ENCODE results near the gene USP13.

The USP13 gene

GRCh38 chr3:179729981-179730380 lies 77.1 kb downstream of the USP13 start:
- TF ChIP-seq, protein P1, sequence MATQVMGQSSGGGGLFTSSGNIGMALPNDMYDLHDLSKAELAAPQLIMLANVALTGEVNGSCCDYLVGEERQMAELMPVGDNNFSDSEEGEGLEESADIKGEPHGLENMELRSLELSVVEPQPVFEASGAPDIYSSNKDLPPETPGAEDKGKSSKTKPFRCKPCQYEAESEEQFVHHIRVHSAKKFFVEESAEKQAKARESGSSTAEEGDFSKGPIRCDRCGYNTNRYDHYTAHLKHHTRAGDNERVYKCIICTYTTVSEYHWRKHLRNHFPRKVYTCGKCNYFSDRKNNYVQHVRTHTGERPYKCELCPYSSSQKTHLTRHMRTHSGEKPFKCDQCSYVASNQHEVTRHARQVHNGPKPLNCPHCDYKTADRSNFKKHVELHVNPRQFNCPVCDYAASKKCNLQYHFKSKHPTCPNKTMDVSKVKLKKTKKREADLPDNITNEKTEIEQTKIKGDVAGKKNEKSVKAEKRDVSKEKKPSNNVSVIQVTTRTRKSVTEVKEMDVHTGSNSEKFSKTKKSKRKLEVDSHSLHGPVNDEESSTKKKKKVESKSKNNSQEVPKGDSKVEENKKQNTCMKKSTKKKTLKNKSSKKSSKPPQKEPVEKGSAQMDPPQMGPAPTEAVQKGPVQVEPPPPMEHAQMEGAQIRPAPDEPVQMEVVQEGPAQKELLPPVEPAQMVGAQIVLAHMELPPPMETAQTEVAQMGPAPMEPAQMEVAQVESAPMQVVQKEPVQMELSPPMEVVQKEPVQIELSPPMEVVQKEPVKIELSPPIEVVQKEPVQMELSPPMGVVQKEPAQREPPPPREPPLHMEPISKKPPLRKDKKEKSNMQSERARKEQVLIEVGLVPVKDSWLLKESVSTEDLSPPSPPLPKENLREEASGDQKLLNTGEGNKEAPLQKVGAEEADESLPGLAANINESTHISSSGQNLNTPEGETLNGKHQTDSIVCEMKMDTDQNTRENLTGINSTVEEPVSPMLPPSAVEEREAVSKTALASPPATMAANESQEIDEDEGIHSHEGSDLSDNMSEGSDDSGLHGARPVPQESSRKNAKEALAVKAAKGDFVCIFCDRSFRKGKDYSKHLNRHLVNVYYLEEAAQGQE (IDR thresholded peaks at IDR 0.05; ENCODE audit: low read depth) = no peak
- TF ChIP-seq TAF1 (IDR thresholded peaks at IDR 0.05; ENCODE audit: low read depth) = no peak
- TF ChIP-seq TCF12 (IDR thresholded peaks at IDR 0.05; ENCODE audit: low read depth) = no peak
- TF ChIP-seq NFIC (IDR thresholded peaks at IDR 0.05) = no peak
- TF ChIP-seq CEBPB (IDR thresholded peaks at IDR 0.05) = no peak
- TF ChIP-seq FOXM1 (IDR thresholded peaks at IDR 0.05; ENCODE audit: borderline replicate concordance, low read depth) = no peak
- TF ChIP-seq, protein P2, sequence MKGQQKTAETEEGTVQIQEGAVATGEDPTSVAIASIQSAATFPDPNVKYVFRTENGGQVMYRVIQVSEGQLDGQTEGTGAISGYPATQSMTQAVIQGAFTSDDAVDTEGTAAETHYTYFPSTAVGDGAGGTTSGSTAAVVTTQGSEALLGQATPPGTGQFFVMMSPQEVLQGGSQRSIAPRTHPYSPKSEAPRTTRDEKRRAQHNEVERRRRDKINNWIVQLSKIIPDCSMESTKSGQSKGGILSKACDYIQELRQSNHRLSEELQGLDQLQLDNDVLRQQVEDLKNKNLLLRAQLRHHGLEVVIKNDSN (IDR thresholded peaks at IDR 0.05) = no peak
- TF ChIP-seq EP300 (IDR thresholded peaks at IDR 0.05; ENCODE audit: borderline replicate concordance) = no peak
- TF ChIP-seq CREB1 (IDR thresholded peaks at IDR 0.05; ENCODE audit: low read depth) = no peak
- TF ChIP-seq RAD21 (IDR thresholded peaks at IDR 0.05; ENCODE audit: low read depth) = no peak
- no peak for TF ChIP-seq ZBTB7A (IDR thresholded peaks at IDR 0.05; ENCODE audit: low read depth)
- TF ChIP-seq YY1 (IDR thresholded peaks at IDR 0.05; ENCODE audit: low read depth) = no peak
- no peak for TF ChIP-seq MAX (IDR thresholded peaks at IDR 0.05)
- no peak for TF ChIP-seq EGR1 (IDR thresholded peaks at IDR 0.05)
- TF ChIP-seq TEAD4 (IDR thresholded peaks at IDR 0.05) = no peak

DNA sequence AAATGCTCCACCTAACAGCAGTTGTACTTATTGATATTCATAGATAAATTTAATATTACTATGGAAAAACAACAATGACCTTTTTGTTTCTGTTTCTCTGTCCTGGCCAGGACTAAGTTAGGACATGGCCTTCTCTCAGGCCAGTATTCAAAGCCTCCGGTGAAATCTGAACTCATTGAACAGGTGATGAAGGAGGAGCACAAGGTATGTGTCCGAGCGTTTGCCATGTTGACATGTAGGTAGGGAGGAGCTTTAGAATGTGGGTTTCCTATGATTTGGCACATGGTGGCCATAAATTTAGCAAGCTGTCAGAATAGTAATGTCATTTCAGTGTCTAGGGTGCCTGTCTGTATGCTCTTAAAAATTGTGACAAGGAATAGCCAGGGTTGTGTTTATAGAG lies 77.7 kb downstream of the USP13 start:
- TF ChIP-seq RAD21 (IDR thresholded peaks at IDR 0.05; ENCODE audit: low read depth) (no peak), TCF12 (IDR thresholded peaks at IDR 0.05; ENCODE audit: low read depth) (no peak), CREB1 (IDR thresholded peaks at IDR 0.05; ENCODE audit: low read depth) (no peak), TAF1 (IDR thresholded peaks at IDR 0.05; ENCODE audit: low read depth) (no peak), EGR1 (IDR thresholded peaks at IDR 0.05) (no peak), CEBPB (IDR thresholded peaks at IDR 0.05) (no peak), ZBTB7A (IDR thresholded peaks at IDR 0.05; ENCODE audit: low read depth) (no peak)
- TF ChIP-seq, protein P2 (IDR thresholded peaks at IDR 0.05) = no peak

GRCh38 chr3:179731544-179731943 lies 78.7 kb downstream of the USP13 start:
- no peak for TF ChIP-seq YY1 (IDR thresholded peaks at IDR 0.05; ENCODE audit: low read depth)
- no peak for TF ChIP-seq MAX (IDR thresholded peaks at IDR 0.05)
- no peak for TF ChIP-seq RAD21 (IDR thresholded peaks at IDR 0.05; ENCODE audit: low read depth)
- TF ChIP-seq NFIC (IDR thresholded peaks at IDR 0.05) = no peak
- TF ChIP-seq FOXM1 (IDR thresholded peaks at IDR 0.05; ENCODE audit: borderline replicate concordance, low read depth) = no peak
- no peak for TF ChIP-seq ZBTB7A (IDR thresholded peaks at IDR 0.05; ENCODE audit: low read depth)
- TF ChIP-seq EGR1 (IDR thresholded peaks at IDR 0.05) = no peak
- no peak for TF ChIP-seq TCF12 (IDR thresholded peaks at IDR 0.05; ENCODE audit: low read depth)
- TF ChIP-seq CREB1 (IDR thresholded peaks at IDR 0.05; ENCODE audit: low read depth) = no peak
- no peak for TF ChIP-seq CEBPB (IDR thresholded peaks at IDR 0.05)
- TF ChIP-seq, protein P1 (IDR thresholded peaks at IDR 0.05; ENCODE audit: low read depth) = no peak

GRCh38 chr3:179732661-179733348 lies 80.0 kb downstream of the USP13 start:
- TF ChIP-seq TEAD4 (IDR thresholded peaks at IDR 0.05) = no peak
- TF ChIP-seq YY1 (IDR thresholded peaks at IDR 0.05; ENCODE audit: low read depth) = no peak

GRCh38 chr3:179733797-179734196 lies 81.0 kb downstream of the USP13 start:
- TF ChIP-seq TEAD4 (IDR thresholded peaks at IDR 0.05) (no peak), TCF12 (IDR thresholded peaks at IDR 0.05; ENCODE audit: low read depth) (no peak), YY1 (IDR thresholded peaks at IDR 0.05; ENCODE audit: low read depth) (no peak), NFIC (IDR thresholded peaks at IDR 0.05) (no peak), CEBPB (IDR thresholded peaks at IDR 0.05) (no peak), TAF1 (IDR thresholded peaks at IDR 0.05; ENCODE audit: low read depth) (no peak), RAD21 (IDR thresholded peaks at IDR 0.05; ENCODE audit: low read depth) (no peak), CREB1 (IDR thresholded peaks at IDR 0.05; ENCODE audit: low read depth) (no peak), MAX (IDR thresholded peaks at IDR 0.05) (no peak), EP300 (IDR thresholded peaks at IDR 0.05; ENCODE audit: borderline replicate concordance) (no peak), FOXM1 (IDR thresholded peaks at IDR 0.05; ENCODE audit: borderline replicate concordance, low read depth) (no peak), ZBTB7A (IDR thresholded peaks at IDR 0.05; ENCODE audit: low read depth) (no peak), EGR1 (IDR thresholded peaks at IDR 0.05) (no peak)
- TF ChIP-seq, protein P1 (IDR thresholded peaks at IDR 0.05; ENCODE audit: low read depth) = no peak
- TF ChIP-seq, protein P2 (IDR thresholded peaks at IDR 0.05) = no peak

All from Ishikawa (cell line).